Pons (tissue), 1 donor: ENCODE data around the gene CASP9.
"Not testable (repeated sequence)": the region's sequence is repeated elsewhere in the genome, so short reads cannot be mapped to it uniquely, and the experiment has no call there.

ENCODE experiments used
- DNase-seq: peaks from one replicate; pipeline ENCODE4 v3.0.0-alpha.2; 2016; ENCODE audit warnings: low spot score

The CASP9 gene

DNA sequence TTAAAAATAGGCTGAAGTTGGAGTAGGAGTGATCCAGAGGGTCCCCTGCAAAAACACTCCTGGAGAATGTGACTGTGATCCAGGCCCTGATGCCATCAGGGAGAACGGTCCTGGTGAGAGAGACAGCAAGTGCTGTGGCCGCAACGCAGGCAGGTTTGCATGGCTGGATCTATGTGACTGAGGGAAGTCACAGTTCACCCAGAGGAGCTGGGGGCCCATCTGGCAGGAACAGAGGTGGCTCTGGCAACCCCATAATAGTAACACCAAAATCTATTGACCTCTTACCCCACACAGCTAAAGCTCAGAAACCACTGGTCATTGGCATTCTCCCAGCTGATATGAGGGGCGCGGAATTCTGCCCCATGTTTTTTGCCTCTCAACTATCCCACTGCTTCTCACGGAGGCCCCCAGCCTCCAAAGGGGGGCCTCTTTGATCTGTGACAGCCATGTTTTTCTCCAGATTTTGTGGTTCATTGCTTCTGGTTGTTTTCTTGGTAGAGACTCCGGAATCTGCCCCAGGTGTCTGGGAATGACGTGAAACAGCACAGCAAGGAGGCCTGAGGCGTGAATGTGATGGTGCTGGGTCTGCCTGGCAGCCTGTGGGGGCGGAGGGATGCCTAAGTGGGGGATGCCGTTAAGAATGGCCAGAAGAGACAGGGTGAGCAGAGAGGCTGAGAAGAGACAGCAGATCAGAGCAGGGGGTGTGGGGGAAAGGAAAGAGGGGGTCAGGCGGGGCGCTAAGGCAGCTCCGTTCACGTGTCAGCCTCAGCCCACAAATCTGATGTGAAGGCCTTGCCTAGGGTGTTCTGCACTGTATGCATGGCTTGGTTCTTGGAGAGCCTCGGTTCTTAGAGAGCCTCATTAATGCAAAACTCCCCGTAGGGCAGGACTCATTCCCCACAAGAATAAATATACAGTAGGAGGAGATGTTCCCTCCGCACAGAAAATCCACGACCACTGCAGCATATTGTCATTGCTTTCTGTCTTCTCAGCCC lies 23.5 kb downstream of the CASP9 start:
- DNase-seq, result no peak

DNA sequence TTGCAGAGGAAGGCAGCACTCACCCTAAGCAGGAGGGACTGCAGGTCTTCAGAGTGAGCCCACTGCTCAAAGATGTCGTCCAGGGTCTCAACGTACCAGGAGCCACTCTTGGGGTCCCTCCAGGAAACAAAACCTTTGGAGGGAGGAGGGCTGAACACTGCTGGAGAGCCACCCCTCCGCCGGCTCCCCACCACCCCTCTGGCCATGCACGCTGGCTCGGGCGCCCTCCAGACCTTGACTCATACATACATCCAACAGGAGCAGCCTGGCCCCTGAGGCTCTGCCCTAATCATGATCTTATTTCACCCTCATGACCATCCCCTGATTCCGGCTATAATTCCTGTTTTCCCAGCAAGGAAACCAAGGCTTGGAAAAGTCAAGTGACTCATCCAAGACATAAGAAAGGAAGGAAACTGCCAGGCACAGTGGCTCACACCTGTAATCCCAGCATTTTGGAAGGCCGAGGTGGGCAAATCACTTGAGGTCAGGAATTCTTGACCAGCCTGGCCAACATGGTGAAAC lies 30.1 kb downstream of the CASP9 start:
- no peak for DNase-seq

DNA sequence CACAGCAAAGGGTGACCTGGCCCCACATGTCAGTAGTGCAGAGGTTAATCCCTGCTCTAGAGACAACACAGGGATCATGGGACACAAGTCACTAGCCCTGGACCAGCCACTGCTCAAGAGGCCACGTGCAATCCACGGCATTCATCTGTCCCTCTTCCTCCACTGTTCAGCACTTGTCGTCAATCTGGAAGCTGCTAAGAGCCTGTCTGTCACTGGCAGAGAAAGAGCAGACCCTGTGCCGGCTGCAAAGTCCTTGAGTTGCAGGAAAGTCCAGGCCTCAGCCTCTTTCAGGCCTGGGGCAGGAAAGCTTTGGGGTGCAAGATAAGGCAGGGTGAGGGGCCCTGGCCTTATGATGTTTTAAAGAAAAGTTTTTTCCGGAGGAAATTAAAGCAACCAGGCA lies 31.4 kb downstream of the CASP9 start:
- DNase-seq, result no peak

DNA sequence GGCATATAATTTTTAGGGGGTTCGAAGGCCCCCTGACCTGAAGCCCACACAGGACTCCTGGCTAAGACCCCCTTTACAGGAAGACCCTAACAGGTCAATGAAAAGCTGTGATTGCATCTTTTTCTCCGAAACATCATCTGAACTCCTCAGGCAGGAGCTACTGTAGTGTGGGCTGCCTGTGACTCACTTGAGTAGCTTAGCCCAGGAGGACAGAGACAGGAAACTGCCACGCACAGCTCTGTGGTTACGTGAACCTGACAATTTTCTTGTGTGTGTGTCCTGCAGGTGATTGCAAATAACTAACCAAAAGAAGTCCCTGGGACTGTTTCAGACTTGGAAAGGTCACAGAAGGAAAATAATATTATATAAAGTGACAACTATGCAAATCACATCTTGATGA lies 33.0 kb downstream of the CASP9 start:
- not testable (repeated sequence) for DNase-seq

DNA sequence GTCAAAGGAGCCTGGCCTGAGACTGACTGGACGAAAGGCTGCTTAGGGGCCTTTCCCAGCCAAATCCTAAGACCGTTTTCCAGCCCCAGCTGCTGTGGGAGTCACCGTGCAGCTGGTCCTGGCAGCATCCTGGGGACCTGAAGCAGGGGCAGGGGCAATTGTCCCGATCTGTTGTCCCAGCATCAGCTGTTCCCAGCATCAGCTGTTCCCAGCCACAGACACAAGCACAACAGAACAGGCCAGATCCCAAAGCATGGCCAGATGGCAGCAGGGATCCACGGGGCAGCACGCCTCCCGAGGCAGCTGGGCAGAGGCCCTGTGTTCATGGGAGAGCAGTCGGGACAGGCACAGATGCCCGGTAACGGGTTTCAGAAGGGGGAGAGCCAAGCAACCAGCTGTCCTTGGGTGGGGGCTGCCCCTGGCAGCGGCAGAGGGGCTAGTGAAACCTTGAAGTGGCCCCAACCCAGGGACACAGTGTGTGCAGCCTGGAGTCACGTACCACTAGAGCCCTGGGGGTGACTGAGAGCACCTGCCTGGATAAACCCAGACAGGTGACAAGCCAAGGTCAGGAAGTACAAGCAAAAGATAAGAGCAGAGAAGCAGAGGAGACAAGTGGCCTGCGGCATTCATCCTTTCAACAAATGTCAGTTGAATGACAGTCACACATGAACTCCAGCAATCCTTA lies 34.8 kb downstream of the CASP9 start:
- peak; percentile 52 for DNase-seq

DNA sequence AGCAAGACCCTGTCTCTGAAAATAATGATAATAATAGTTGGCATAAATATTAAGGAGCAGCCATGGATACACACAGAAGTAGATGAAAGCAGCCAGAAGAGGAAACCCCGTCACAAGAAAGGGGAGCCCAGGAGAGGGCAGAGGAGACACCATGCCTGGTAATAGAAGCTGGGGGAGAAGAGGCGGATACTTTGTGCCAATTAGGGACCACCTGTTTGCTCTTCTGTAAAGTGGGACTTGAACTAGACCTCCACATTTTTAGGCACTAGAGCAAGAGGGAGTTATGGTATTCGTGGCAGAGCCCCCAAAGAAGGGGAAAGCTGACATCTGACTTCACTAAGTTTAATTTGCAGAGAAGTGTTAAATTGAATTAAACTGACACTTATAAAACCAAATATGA lies 35.6 kb downstream of the CASP9 start:
- no peak for DNase-seq

DNA sequence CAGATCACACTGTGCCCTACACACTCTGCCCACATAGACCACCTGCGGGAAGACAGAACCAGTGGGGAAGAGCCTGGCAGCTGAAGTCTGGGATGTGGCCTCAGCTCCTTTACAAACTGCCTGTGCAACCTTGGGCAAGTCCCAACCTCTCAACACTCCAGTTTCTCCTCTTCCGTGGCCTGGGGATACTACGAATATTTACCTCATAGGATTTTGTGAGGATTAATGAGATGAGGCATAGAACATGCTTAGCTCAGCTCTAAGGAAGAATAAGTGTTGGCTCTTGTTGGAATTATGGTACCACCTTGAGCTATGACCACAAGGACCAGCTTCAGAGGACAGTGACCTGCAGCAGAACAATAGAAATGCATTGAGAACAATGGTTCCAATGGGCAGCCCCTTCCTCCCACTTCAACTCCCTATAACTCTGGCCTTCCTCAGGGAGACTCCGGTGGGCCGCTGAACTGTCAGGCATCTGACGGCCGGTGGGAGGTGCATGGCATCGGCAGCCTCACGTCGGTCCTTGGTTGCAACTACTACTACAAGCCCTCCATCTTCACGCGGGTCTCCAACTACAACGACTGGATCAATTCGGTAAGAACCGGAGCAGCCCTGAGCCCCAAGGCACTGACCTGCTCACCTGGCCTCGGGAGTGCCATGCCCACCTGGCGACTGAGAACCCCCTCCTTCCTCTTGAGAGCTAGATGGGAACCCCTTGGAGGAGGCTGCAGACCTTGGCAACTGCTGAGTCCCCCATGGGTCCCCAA lies 37.0 kb downstream of the CASP9 start:
- not testable (repeated sequence) for DNase-seq

DNA sequence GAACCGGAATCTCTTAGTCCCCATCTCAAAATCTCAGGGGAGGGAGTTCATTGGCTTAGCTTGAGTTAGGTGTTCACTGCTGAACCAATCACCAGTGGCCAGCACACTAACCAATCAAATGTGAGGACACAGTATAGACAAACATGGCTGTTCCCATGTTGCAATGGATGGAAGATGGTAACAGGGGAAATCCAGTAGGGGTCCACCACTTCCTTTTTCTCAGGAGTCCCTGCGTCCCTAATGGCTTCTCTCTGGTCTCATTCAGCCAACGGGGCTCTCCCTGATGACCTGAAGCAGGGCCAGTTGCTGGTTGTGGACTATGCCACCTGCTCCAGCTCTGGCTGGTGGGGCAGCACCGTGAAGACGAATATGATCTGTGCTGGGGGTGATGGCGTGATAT lies 38.4 kb downstream of the CASP9 start:
- no peak for DNase-seq

DNA sequence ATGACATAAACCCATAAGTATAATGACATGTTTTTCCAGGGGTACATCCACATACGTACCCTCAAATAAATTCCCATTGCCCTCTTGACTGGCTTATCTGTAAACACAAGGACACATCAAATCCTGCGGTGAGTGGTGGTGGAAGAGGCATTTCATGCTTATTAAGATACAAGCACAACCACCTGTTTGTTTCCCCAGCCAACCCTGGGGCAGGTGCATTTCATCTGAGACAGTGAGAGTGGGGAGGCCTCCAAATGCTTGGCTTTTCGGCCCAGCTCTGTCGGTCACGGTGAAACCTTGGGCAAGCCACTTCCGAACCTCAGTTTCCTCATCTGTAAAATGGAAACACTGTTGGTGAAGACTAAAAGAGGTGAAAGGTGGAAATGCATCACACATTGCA lies 39.6 kb downstream of the CASP9 start:
- DNase-seq, result not testable (repeated sequence)

DNA sequence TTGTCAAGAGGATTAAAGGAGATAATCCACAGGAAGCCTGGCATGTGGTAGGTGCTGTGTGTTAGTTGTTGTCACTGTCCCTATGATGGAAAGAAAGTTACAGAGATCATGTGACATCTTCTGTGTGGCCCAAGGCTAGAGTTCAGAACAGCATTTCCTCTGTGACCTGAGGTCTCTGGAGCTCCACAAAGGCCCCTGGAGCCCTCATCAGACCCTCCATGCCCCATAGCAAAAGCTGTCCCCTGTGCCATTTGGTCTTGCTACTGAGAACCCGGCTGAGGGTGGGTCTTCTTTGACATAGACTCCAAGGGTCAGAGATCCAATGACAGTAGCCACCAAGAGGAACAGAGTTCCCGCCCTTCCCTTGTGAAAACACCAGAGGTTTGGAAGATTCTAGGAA lies 40.0 kb downstream of the CASP9 start:
- DNase-seq, result no peak

DNA sequence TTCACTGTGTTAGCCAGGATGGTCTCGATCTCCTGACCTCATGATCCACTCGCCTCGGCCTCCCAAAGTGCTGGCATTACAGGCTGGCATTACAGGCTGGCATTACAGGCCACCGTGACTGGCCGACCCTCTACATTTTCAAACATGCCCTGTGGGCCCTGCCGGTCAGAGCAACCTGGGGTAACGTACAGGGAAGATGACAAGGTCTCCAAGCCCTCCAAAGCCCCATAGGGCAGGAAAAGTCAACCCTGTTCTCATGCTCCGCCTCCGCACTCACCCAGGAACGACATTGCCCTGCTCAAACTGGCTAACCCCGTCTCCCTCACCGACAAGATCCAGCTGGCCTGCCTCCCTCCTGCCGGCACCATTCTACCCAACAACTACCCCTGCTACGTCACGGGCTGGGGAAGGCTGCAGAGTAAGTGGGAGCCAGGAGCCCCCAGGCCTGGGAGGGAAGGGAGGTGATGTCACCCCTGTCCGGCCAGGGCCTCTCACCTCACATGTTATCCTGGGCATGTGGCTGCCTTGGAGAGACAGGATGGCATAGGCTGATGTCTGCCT lies 41.0 kb downstream of the CASP9 start:
- not testable (repeated sequence) for DNase-seq

DNA sequence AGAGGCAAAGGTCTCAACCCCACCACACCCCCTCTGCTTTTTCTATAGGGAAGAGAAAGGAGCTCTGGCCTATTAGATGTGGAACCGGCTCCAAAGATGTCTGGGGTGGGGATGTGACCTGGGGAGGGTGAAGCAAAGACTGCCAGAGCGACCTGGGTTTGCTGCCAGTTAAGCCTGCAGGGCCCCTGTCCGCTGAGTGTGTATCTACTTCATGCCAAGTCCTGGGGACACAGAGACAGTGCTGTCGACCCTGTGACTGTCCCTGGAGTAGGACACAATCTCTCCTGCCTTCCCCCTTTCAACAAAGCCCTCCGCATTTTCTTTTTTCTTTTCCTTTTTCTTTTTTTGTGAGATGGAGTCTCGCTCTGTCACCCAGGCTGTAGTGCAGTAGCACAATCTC lies 41.6 kb downstream of the CASP9 start:
- DNase-seq, result not testable (repeated sequence)

DNA sequence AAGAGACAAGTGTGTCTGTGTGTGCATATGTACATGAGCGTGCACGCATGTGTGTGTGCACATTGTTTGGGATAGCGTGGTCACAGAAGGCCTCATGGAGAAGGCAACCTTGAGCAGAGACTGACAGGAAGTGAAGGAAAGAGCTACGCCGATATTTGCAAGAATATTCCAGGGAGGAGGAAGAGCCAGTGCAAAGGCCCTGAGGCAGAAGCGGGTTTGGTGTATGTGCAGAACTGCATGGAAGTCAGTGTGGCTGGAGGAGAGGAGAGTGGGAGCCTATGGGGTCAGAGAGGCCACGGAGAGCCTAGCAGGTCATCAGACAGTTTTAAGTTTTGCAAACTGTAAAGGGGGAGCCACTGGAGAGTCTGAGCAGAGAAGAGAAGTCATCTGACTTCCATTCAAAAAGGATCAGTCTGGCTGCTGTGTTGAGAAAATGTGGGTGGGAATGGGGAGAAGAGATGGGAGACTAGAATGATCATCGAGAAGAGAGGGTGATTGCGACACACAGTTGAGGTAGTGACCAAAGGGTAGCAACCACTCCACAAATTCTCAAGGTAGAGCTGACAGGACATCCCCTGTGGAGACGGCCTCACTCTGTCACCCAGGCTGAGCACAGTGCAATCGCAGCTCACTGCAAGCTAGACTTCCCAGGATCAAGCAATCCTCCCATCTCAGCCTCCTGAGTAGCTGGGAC lies 44.2 kb downstream of the CASP9 start:
- no peak for DNase-seq

DNA sequence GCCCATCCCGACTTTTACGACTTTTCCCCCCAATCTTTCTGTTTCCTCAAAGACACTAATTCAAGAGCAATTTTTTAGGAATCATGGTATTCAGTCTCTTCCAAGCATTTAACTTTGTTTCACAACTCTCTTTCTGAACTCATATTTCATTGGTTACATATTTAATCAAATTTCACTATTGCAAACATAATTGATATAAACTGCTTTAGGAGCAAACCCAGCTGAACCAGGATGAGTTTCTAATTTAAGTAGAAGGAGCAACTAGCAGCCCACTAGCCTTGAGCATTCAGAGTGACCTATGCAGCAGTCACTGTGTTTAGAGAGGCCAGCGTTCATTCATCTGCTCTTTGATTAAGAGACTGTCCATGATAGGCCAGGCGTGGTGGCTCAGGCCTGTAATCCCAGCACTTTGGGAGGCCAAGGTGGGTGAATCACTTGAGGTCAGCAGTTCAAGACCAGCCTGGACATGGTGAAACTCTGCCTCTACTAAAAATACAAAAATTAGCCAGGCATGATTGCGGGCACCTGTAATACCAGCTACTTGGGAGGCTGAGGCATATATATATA lies 46.3 kb downstream of the CASP9 start:
- DNase-seq, result no peak

DNA sequence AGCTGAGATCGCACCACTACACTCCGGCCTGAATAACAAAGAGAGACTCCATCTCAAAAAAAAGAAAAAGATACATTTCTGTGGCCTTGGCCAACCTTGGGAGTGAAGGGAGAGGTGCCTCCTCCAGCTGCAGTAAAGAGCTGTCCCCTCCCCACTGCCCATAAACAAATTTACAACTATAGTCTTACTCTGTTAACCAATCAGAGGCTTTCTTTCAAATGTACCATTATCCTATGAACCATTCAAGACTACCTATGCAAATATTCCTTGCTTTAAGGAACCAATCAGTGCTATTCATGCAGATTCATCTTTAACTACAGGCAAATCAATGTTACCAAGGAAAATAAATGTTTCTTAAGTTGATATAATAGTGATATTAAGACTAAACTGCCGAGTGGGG lies 47.1 kb downstream of the CASP9 start:
- DNase-seq, result no peak

DNA sequence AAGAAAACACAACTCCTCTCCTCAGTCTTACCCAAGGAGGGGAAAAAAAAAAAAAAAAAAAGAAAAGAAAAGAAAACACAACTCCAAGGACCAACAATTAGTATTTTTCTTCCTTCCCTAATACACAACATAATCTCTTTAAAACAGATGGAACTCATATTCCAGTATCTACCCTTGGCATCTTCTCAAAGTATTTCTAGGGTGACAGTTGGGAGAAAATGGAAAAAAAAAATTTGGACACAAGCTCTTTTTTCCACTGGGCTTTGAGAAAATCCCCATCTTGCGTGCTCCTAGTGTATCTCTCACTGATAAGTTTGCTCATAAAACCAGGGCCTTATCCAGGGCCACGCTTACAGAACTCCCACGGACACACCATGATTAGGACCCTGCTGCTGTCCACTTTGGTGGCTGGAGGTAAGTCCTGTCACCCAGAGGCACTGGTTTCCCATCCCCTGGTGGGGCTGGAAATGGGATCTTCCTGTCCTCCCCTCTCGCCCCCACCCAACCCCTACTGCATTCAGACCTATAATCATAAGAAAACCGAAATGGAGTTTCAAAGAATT lies 48.2 kb downstream of the CASP9 start, which contains the start of gene CELA2B:
CELA2B (plus strand) TSS at position 353 of the 563 bp plus-strand sequence; CDS start at position 375, 22 bp downstream.
- no peak for DNase-seq

DNA sequence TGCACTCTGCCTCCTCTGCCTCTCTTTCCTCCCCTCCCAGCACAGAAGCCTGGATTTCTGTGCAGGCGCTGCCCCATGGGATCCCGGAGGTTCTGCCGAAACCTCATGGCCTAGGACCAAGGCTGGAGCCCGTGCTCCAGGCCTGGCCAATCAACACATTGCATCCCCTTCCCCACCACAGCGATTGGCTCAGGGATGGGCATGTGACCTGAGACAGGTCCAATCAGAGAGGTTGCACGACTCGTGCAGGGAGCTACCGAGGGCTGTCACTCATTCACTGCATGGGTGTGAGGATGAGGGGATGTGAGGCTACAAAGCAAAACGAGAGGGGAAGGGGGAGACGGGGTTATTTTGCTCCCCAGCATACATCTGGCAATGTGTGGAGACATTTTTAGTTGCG lies 51.4 kb downstream of the CASP9 start:
- no peak for DNase-seq

DNA sequence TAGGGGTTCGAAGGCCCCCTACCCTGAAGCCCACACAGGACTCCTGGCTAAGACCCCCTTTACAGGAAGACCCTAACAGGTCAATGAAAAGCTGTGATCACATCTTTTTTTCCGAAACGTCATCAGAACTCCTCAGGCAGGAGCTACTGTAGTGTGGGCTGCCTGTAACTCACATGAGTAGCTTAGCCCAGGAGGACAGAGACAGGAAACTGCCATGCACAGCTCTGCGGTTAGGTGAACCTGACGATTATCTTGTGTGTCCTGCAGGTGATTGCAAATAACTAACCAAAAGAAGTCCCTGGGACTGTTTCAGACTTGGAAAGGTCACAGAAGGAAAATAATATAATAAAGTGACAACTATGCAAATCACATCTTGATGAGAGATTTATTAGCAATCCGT lies 52.3 kb downstream of the CASP9 start:
- not testable (repeated sequence) for DNase-seq

DNA sequence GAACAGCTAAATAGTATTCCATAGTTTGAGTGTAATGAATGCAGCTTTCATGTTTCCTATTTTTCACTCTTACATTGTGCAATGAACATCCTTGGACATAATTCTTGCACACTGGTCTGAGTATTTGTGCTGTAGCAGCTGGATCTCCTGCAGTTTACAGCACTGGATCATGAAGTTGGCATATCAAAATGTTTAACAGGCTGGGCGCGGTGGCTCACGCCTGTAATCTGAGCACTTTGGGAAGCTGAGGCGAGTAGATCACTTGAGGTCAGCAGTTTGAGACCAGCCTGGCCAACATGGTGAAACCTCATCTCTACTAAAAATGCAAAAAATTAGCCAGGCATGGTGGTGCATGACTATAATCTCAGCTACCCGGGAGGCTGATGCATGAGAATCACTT lies 52.9 kb downstream of the CASP9 start:
- DNase-seq, result not testable (repeated sequence)

DNA sequence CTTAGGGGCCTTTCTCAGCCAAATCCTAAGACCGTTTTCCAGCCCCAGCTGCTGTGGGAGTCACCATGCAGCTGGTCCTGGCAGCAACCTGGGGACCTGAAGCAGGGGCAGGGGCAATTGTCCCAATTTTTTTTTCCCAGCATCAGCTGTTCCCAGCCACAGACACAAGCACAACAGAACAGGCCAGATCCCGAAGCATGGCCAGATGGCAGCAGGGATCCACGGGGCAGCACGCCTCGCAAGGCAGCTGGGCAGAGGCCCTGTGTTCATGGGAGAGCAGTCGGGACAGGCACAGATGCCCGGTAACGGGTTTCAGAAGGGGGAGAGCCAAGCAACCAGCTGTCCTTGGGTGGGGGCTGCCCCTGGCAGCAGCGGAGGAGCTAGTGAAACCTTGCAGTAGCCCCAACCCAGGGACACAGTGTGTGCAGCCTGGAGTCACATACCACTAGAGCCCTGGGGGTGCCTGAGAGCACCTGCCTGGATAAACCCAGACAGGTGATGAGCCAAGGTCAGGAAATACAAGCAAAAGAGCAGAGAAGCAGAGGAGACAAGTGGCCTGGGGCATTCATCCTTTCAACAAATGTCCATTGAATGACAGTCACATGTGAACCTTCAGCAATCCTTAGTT lies 54.1 kb downstream of the CASP9 start:
- DNase-seq, result peak; percentile 23
